Ureter (tissue), 1 donor: Measurements from ENCODE around the gene CCT2. TPM values are rescaled to one million over a fixed set of nuclear protein-coding genes. Genes with fewer than 3 reads are reported as not detected.
A peak's percentile ranks its signal among the peaks of the same experiment; 100 is the strongest.

ENCODE experiments used
- DNase-seq: peaks from one replicate; pipeline ENCODE4 v3.0.0-alpha.2; 2020; ENCODE audit warnings: low spot score
- total RNA-seq: library from RNA; stranded (reverse); gene quantifications from one replicate; pipeline ENCODE4 v1.2.4, GENCODE V29; 2023
- donor health status: DM: yes; HTN: yes; CAD: no.

The CCT2 gene
- total RNA-seq, result 132 TPM

GRCh38 chr12:69585189-69586062 is at the start of gene CCT2:
CCT2 (plus strand) TSS chr12:69585459; CDS start chr12:69585522, 63 bp downstream.
- DNase-seq, result peak; percentile 97

GRCh38 chr12:69540987-69541386 is 44.3 kb upstream of the CCT2 start:
- no peak for DNase-seq

DNA sequence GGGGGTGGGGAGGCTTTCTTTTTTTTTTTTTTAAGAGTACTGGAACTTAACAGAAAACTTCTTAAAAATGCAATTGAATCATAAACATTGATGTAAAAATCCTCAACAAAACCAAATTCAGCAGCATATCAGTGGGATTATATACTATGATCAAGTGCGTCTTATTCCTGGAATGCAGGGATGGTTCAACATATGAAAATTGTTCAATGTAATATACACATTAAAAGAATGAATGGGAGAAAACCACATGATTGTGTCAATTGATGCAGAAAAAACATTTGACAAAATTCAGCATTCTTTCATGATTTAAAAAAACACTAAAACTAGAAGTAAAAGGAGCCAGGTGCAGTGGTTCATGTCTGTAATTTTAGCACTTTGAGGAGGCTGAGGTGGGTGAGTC is 41.2 kb upstream of the CCT2 start:
- no peak for DNase-seq

DNA sequence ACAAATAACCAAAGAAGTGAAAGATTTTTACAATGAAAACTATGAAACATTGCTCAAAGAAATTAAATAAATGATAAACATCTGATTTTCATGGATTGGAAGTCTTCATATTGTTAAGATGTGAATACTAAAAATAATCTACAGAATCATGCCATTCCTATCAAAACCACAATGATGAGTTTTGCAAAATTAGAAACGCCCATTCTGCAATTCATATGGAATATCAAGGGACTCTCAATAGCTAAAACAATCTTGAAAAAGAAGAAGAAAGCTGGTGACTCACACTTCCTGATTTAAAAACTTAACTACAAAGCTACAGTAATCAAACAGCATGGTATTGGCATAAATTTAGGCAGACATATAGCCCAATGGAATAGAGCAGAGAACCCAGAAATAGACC is 40.2 kb upstream of the CCT2 start:
- no peak for DNase-seq

DNA sequence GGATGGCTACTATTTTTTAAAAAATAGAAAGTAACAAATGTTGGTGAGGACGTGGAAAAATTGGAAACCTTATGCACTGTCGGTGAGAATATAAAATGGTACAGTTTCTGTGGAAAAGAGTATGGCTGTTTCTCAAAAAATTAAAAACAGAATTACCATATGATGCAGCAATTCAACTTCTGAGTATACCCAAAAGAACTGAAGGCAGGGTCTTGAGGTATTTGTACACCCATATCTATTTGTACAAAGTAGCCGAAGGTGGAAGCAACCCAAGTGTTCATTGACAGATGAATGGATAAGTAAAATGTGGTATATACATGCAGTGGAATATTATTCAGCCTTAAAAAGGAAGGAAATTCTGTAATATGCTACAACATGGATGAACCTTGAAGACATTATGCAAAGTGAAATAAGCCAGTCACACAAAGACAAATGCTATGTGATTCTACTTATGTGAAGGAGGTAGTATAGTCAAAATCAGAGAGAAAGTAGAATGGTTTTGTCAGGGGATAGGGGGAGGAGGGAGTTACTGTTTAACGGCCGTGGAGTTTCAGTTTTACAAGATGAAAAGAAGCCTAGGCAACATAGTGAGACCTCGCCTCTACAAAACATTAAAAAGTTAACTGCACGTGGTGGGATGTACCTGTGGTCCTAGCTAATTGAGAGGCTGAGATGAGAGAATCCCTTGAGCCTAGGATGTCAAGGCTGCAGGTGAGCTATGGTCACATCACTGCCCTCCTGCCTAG is 38.4 kb upstream of the CCT2 start:
- no peak for DNase-seq

DNA sequence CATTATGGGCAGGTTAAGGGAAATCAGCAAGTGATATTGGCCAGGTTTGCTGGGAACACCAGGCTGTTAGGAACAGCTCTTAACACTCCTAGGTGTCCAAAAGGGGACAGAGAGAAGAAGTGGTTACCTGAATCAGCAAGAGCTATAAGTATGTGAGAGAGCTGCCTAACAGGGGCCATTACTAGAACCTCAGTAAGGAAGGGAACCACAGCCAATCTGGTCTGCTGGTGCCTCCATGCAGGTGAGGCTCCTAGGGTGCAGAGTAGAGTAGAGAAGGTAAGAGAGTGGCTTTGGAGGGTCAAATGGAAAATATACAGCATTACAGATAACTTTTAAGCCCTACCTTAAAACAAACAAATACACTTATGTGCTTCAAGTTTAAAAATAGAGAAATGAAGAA is 36.6 kb upstream of the CCT2 start:
- no peak for DNase-seq

GRCh38 chr12:69550569-69551350 is 34.5 kb upstream of the CCT2 start:
- DNase-seq, result no peak

DNA sequence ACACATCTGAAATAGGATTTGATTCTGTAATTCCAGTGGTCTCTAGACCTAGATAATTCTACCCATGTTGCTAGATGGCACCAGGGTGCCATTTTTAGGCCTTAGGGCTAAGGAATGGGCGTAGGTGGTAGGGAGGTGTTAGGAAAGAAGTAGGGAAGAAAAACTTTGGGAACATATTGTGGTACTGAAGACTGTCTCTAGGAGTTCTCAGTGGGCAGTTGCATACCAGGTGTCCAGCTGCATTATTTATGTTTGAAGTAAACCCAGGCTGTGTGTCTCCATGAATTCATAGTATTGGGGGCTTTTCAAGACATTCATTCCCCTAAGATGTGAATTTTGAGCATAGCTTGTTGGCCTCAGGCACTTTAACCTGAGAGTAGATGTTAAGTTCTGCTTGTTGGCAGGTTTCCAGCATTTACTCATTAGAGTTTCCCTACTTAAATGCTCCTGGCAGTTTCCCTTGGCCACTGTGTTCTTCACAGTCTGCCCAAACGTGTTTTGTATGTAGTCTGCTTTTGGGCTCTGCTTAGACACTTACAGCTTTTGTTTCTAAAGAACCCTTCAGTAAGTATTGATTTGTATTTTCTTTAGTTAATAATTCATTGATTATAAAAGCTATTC is 31.5 kb upstream of the CCT2 start:
- DNase-seq, result no peak

DNA sequence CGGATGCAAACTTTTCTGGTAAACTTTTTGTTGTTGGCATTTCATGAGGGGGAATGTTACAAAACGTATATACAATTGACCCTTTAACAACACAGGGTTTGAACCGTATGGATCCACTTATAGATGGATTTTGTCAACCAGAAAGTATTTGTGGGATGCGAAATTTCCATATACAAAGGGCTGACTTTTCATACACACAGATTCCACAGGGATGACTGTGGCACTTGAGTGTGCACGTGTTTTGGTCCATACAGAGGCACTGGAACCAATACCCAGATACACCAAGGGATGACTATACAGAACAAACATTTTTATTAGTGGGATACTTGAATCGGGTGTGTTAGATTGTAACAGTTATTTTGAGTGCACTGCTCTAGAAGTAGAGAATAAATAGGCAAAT is 29.8 kb upstream of the CCT2 start:
- no peak for DNase-seq

GRCh38 chr12:69556383-69556782 is 28.9 kb upstream of the CCT2 start:
- no peak for DNase-seq

DNA sequence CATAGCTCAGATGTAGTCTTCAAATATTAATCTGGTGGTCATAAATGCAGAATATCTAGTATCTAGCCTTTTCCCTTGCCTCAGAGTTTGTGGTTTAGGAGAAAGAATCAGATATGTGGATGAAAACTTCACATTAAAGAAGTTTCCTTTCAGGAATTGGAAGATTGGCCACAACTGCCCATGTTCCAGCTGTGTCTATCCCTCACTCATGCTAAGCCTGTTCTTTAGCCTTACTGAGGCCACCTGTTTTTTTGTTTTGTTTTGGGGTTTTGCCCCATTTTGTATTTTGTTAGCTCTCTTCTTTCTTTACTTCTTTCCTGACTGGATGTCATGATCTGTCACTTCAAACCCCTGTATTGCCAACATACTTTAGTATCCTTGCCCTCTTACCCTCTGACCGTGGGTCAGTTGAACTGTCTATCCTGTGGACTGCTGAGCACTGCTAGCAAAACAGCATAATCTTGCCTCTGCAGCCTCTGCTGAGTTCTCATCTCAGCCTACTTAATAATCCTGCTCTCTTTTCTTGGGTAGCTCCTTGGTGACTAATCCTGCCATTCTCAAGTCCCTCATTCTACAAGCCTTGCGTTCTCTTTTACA is 22.0 kb upstream of the CCT2 start:
- DNase-seq, result no peak

- no peak for DNase-seq
These were observed 18.7 kb upstream of the CCT2 start for GRCh38 chr12:69566603-69567002.

- no peak for DNase-seq
These were observed 16.0 kb upstream of the CCT2 start for GRCh38 chr12:69569236-69569635.

DNA sequence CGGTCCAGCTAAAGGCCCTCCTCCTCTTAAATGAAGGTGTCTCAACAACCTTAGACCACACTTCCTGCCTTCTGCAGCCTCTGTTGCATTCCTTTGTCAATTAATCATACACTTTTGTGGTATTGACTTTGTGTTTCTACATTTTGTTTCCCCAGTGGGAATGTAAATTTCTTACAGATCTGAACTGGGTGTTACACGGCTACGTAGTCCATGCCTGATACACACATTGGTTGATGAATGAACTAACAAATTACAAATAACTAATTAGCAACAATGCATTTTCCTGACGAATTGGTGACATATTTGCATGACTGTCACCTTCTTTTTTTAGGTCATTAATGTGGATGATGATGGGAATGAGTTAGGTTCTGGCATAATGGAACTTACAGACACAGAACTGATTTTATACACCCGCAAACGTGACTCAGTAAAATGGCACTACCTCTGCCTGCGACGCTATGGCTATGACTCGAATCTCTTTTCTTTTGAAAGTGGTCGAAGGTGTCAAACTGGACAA is 15.2 kb upstream of the CCT2 start:
- no peak for DNase-seq

GRCh38 chr12:69570545-69571399 is 14.5 kb upstream of the CCT2 start:
- peak; percentile 54 for DNase-seq

DNA sequence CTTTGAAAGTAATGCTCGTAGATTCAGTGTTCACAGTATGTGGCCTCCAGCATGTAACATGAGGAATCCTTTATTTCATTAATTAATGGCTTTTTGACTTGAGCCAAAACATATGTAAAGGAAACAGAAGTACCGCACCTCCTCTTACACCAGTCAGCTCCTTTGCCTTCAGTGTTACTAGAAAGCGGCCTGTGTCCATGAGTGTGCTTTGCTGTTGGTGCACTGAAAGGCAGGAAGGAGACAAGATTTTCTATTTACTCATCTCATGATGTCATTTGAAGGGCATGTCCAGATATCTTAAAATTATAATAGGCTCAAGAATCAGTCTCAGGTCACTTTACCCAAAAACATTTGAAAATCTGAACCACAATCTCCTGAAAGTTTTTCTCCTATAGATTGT is 9.9 kb upstream of the CCT2 start:
- no peak for DNase-seq

- DNase-seq, result no peak
These were observed 7.0 kb upstream of the CCT2 start for GRCh38 chr12:69578283-69578682.

DNA sequence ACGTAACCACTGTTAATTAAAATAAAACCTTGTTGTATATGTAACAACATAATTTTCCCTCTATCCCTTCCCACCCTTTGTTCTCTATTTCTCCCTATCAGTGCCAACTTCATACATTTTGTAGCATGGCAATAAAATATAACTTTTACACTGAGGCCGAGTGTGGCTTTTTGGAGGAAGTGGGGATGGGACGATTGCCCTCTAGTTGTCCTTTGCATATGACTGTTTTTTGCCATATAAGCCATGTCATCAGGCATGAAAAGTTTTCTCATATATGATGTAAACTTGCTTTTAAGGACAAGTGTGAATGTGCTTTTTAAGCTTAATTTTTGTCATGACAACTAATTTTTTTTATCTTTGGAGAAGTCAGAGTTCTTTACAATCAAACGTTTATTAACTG is 6.2 kb upstream of the CCT2 start:
- no peak for DNase-seq

- DNase-seq, result no peak
These were observed 5.2 kb upstream of the CCT2 start for GRCh38 chr12:69580074-69580473.

GRCh38 chr12:69583203-69583602 is 2.1 kb upstream of the CCT2 start:
- no peak for DNase-seq
